Measurements from ENCODE around the gene MRPS15. TPM values are rescaled to one million over a fixed set of nuclear protein-coding genes. Genes with fewer than 3 reads are reported as not detected.
A peak's percentile ranks its signal among the peaks of the same experiment; 100 is the strongest.

Gene MRPS15
- total and polyA plus RNA-seq, 4 experiments from 2014 or later = 32.5 to 86.0 (median 50.7) TPM

- no peaks in the 10 kb centered on the region for H3K9me3 ChIP-seq (ENCODE audit: control insufficient read depth in 1 of 2, low read length in 2 of 2)
- no peaks in the 10 kb centered on the region for H3K27me3 ChIP-seq (ENCODE audit: insufficient read depth, low read length)
- Mint-ChIP-seq H3K27ac (peak overlapping the region in 6 of 7 donors; percentile 78 to 88 (median 81)), H3K27me3 (no peaks in the 10 kb centered on the region), H3K36me3 (peaks cover 20 to 50% of the 10 kb centered on the region in 2 donors), H3K4me3 (peak overlapping the region in 7 of 8 donors; percentile 68 to 88 (median 76)), H3K4me1 (peaks cover 16 to 52% (median 32%) of the 10 kb centered on the region in 4 donors), H3K9me3 (no peaks in the 10 kb centered on the region)
- peak in 4 of 5 donors; percentile 22 to 42 (median 24) for DNase-seq
- POLR2A ChIA-PET (ENCODE audit: partially characterized antibody) = no interaction called here
- CTCF ChIA-PET (ENCODE audit: partially characterized antibody) = no interaction called here
- peaks cover 39% of the 10 kb centered on the region for H3K36me3 ChIP-seq (ENCODE audit: insufficient read depth, low read length)
- H3K27ac ChIP-seq (ENCODE audit: low read depth, low read length) = peak overlapping the region; percentile 12
- intact Hi-C loops (cut with micrococcal nuclease) = no loop called here
- H3K4me1 ChIP-seq (ENCODE audit: insufficient read depth, low read length) = peaks cover 34% of the 10 kb centered on the region
- peak overlapping the region in 1 of 2 donors; percentile 25 for H3K4me3 ChIP-seq (ENCODE audit: low read length in 2 of 2)
Measured at GRCh38 chr1:36457691-36458090, 6.5 kb downstream of the MRPS15 start.

- H3K9me3 ChIP-seq (ENCODE audit: control insufficient read depth in 1 of 2, low read length in 2 of 2) = no peaks in the 10 kb centered on the region
- intact Hi-C loops (cut with micrococcal nuclease) = no loop called here
Measured at GRCh38 chr1:36456391-36456928, 7.7 kb downstream of the MRPS15 start.

GRCh38 chr1:36455386-36455785 is 8.8 kb downstream of the MRPS15 start:
- ChIA-PET CTCF (ENCODE audit: partially characterized antibody) (no interaction called here), POLR2A (ENCODE audit: partially characterized antibody) (interaction anchor here (1.4 kb wide), 1 partner anchor 9 kb away, joined by 8 read pairs; the partner anchor contains the start of gene MRPS15)
- Histone ChIP-seq H3K27ac (ENCODE audit: low read depth, low read length) (no peak overlapping the region), H3K4me3 (ENCODE audit: low read length in 2 of 2) (no peak overlapping the region), H3K36me3 (ENCODE audit: insufficient read depth, low read length) (peaks cover 22% of the 10 kb centered on the region), H3K27me3 (ENCODE audit: insufficient read depth, low read length) (no peaks in the 10 kb centered on the region), H3K9me3 (ENCODE audit: control insufficient read depth in 1 of 2, low read length in 2 of 2) (no peaks in the 10 kb centered on the region), H3K4me1 (ENCODE audit: insufficient read depth, low read length) (peaks cover 40% of the 10 kb centered on the region)
- Mint-ChIP-seq H3K27ac (peak overlapping the region in 4 of 7 donors; percentile 3 to 48 (median 11)), H3K4me3 (no peak overlapping the region), H3K27me3 (no peaks in the 10 kb centered on the region), H3K36me3 (peaks cover 20 to 39% of the 10 kb centered on the region in 2 donors), H3K9me3 (no peaks in the 10 kb centered on the region), H3K4me1 (peaks cover 22 to 46% (median 35%) of the 10 kb centered on the region in 4 donors)
- intact Hi-C loops (cut with micrococcal nuclease) = no loop called here
- no peak for DNase-seq

More at GRCh38 chr1:36456391-36456928, 7.7 kb downstream of the MRPS15 start:
- Histone ChIP-seq H3K27me3 (ENCODE audit: insufficient read depth, low read length) (no peaks in the 10 kb centered on the region), H3K36me3 (ENCODE audit: insufficient read depth, low read length) (peaks cover 33% of the 10 kb centered on the region), H3K4me3 (ENCODE audit: low read length in 2 of 2) (no peak overlapping the region), H3K27ac (ENCODE audit: low read depth, low read length) (no peak overlapping the region), H3K4me1 (ENCODE audit: insufficient read depth, low read length) (peaks cover 34% of the 10 kb centered on the region)
- H3K4me1 Mint-ChIP-seq = peaks cover 18 to 48% (median 34%) of the 10 kb centered on the region in 4 donors
- no peaks in the 10 kb centered on the region for H3K9me3 Mint-ChIP-seq
- H3K27ac Mint-ChIP-seq = peak overlapping the region in 2 of 7 donors; percentile 13 to 46
- CTCF ChIA-PET (ENCODE audit: partially characterized antibody) = no interaction called here
- H3K27me3 Mint-ChIP-seq = no peaks in the 10 kb centered on the region
- DNase-seq = no peak
- POLR2A ChIA-PET (ENCODE audit: partially characterized antibody) = no interaction called here
- H3K36me3 Mint-ChIP-seq = peaks cover 20 to 46% of the 10 kb centered on the region in 2 donors
- H3K4me3 Mint-ChIP-seq = peak overlapping the region in 2 of 8 donors; percentile 38 to 40

- H3K27ac ChIP-seq (ENCODE audit: low read depth, low read length) = no peak overlapping the region
- peaks cover 16 to 32% of the 10 kb centered on the region in 2 donors for H3K36me3 Mint-ChIP-seq
- no peak for DNase-seq
- intact Hi-C loops (cut with micrococcal nuclease) = no loop called here
- peak overlapping the region; percentile 8 to 69 (median 58) for H3K27ac Mint-ChIP-seq
- peaks cover 40% of the 10 kb centered on the region for H3K4me1 ChIP-seq (ENCODE audit: insufficient read depth, low read length)
- ChIA-PET POLR2A (ENCODE audit: partially characterized antibody) (interaction anchor here (1.5 kb wide), 1 partner anchor 10 kb away, joined by 4 read pairs; no protein-coding TSS in a partner anchor), CTCF (ENCODE audit: partially characterized antibody) (no interaction called here)
- no peaks in the 10 kb centered on the region for H3K9me3 Mint-ChIP-seq
- H3K27me3 ChIP-seq (ENCODE audit: insufficient read depth, low read length) = no peaks in the 10 kb centered on the region
- peaks cover 24 to 49% (median 36%) of the 10 kb centered on the region in 4 donors for H3K4me1 Mint-ChIP-seq
- peak overlapping the region in 2 of 8 donors; percentile 18 to 39 for H3K4me3 Mint-ChIP-seq
- H3K4me3 ChIP-seq (ENCODE audit: low read length in 2 of 2) = no peak overlapping the region
- H3K9me3 ChIP-seq (ENCODE audit: control insufficient read depth in 1 of 2, low read length in 2 of 2) = no peaks in the 10 kb centered on the region
- peaks cover 14% of the 10 kb centered on the region for H3K36me3 ChIP-seq (ENCODE audit: insufficient read depth, low read length)
- H3K27me3 Mint-ChIP-seq = no peaks in the 10 kb centered on the region
Measured at GRCh38 chr1:36453600-36454388, 10.4 kb downstream of the MRPS15 start.

- Histone ChIP-seq H3K9me3 (ENCODE audit: control insufficient read depth in 1 of 2, low read length in 2 of 2) (no peaks in the 10 kb centered on the region), H3K4me3 (ENCODE audit: low read length in 2 of 2) (no peak overlapping the region), H3K27me3 (ENCODE audit: insufficient read depth, low read length) (no peaks in the 10 kb centered on the region), H3K27ac (ENCODE audit: low read depth, low read length) (no peak overlapping the region), H3K4me1 (ENCODE audit: insufficient read depth, low read length) (peaks cover 33% of the 10 kb centered on the region), H3K36me3 (ENCODE audit: insufficient read depth, low read length) (peaks cover 14% of the 10 kb centered on the region)
- no peak for DNase-seq
- ChIA-PET POLR2A (ENCODE audit: partially characterized antibody) (interaction anchor here (1.5 kb wide), 1 partner anchor 11 kb away, joined by 4 read pairs; no protein-coding TSS in a partner anchor), CTCF (ENCODE audit: partially characterized antibody) (no interaction called here)
- H3K4me1 Mint-ChIP-seq = peaks cover 22 to 42% (median 29%) of the 10 kb centered on the region in 4 donors
- H3K27ac Mint-ChIP-seq = peak overlapping the region in 1 of 7 donors; percentile 8
- peaks cover 16 to 30% of the 10 kb centered on the region in 2 donors for H3K36me3 Mint-ChIP-seq
- H3K27me3 Mint-ChIP-seq = no peaks in the 10 kb centered on the region
- intact Hi-C loops (cut with micrococcal nuclease) = no loop called here
- H3K9me3 Mint-ChIP-seq = no peaks in the 10 kb centered on the region
- H3K4me3 Mint-ChIP-seq = no peak overlapping the region
Measured at GRCh38 chr1:36453051-36453450, 11.1 kb downstream of the MRPS15 start.

- Mint-ChIP-seq H3K27ac (peak overlapping the region; percentile 96 to 99 (median 98)), H3K4me1 (peaks cover 13 to 25% (median 16%) of the 10 kb centered on the region in 4 donors), H3K9me3 (no peaks in the 10 kb centered on the region), H3K36me3 (peaks cover 9 to 19% of the 10 kb centered on the region in 2 donors), H3K4me3 (peak overlapping the region; percentile 89 to 98 (median 93)), H3K27me3 (no peaks in the 10 kb centered on the region)
- DNase-seq = no peak
- H3K27ac ChIP-seq (ENCODE audit: low read depth, low read length) = peak overlapping the region; percentile 88
- H3K9me3 ChIP-seq (ENCODE audit: control insufficient read depth in 1 of 2, low read length in 2 of 2) = no peaks in the 10 kb centered on the region
- H3K36me3 ChIP-seq (ENCODE audit: insufficient read depth, low read length) = peaks cover 8% of the 10 kb centered on the region
- no peaks in the 10 kb centered on the region for H3K27me3 ChIP-seq (ENCODE audit: insufficient read depth, low read length)
- ChIA-PET CTCF (ENCODE audit: partially characterized antibody) (interaction anchor here (1.2 kb wide), 1 partner anchor 108 kb away, joined by 3 read pairs; no protein-coding TSS in a partner anchor), POLR2A (ENCODE audit: partially characterized antibody) (interaction anchor here (1.0 to 3.5 kb wide), 8 partner anchors 13 to 227 kb away, joined by 3 to 51 read pairs (median 4); partner anchors contain the start of genes LSM10, MRPS15, SH3D21 and THRAP3)
- H3K4me3 ChIP-seq (ENCODE audit: low read length in 2 of 2) = peak overlapping the region; percentile 42 to 91
- intact Hi-C loops (cut with micrococcal nuclease) = loop anchor here (1.0 kb wide), 1 partner anchor 13 kb away; the partner anchor contains the start of gene MRPS15
- H3K4me1 ChIP-seq (ENCODE audit: insufficient read depth, low read length) = peaks cover 13% of the 10 kb centered on the region
Measured at GRCh38 chr1:36450919-36451305, 13.3 kb downstream of the MRPS15 start.

Data from CD4-positive, alpha-beta memory T cell (primary cell).